Sigmoid colon (tissue), 7 donors: Measurements from ENCODE around the gene ARMH3. TPM values are rescaled to one million over a fixed set of nuclear protein-coding genes. Genes with fewer than 3 reads are reported as not detected.

ENCODE experiments used
- DNase-seq: peaks from one replicate; pipeline ENCODE4 v3.0.0-alpha.2; 2019
- H3K27ac ChIP-seq, 4 donors: fragments of 200-600 bp; sonication (generic); one replicate each; pipeline ENCODE4 v1.5.1; 2016 to 2019; ENCODE audit warnings: mild to moderate bottlenecking in 1 of 4
- H3K27me3 ChIP-seq, 3 donors: fragments of 200-600 bp; sonication (generic); one replicate each; pipeline ENCODE4 v1.5.1; 2019; ENCODE audit warnings: mild to moderate bottlenecking in 1 of 3
- H3K36me3 ChIP-seq, 4 donors: fragments of 200-600 bp; sonication (generic); one replicate each; pipeline ENCODE4 v1.5.1; 2016 to 2019
- H3K4me1 ChIP-seq, 4 donors: fragments of 200-600 bp; sonication (generic); one replicate each; pipeline ENCODE4 v1.5.1; 2017 to 2019
- H3K4me3 ChIP-seq, 4 donors: fragments of 200-600 bp; sonication (generic); one replicate each; pipeline ENCODE4 v1.5.1; 2017 to 2019; ENCODE audit warnings: mild to moderate bottlenecking in 2 of 4, moderate library complexity in 1 of 4
- H3K9me3 ChIP-seq, 4 donors: fragments of 200-600 bp in 3 of 4; sonication (generic) in 3 of 4; one replicate each; pipeline versions ENCODE4 v1.5.1 to v1.6.1; 2013 to 2019
- CTCF ChIP-seq, 4 experiments: fragments of 450-650 bp in 3 of 4; fragments of 200-600 bp in 1 of 4; IDR thresholded peaks; one replicate each; pipeline ENCODE4 v1.5.1; 2016 to 2019; ENCODE audit warnings: antibody characterized with exemption in 4 of 4, mild to moderate bottlenecking in 3 of 4, moderate library complexity in 2 of 4
- EP300 ChIP-seq, 4 donors: sonication (generic); formaldehyde crosslinking; IDR thresholded peaks; one replicate each; pipeline ENCODE4 v1.6.1; 2017; ENCODE audit warnings: antibody characterized with exemption in 4 of 4
- POLR2A ChIP-seq, 2 donors: fragments of 450-650 bp; IDR thresholded peaks; one replicate each; pipeline ENCODE4 v1.6.1; 2016; ENCODE audit warnings: antibody characterized with exemption in 2 of 2, mild to moderate bottlenecking in 2 of 2, moderate library complexity in 2 of 2
- POLR2AphosphoS5 ChIP-seq, 4 donors: sonication (generic); formaldehyde crosslinking; IDR thresholded peaks; one replicate each; pipeline ENCODE4 v1.6.1; 2017; ENCODE audit warnings: antibody characterized with exemption in 4 of 4
- WGBS, 2 donors: extraction: QIAGEN DNeasy Blood & Tissue Kit; methylation state at CpG; one replicate each; pipeline ENCODE4 v1.1.7; 2013; 5-methylcytosine and 5-hydroxymethylcytosine counted together
- intact Hi-C: fragments of 100-400 bp; cut with DNase I; formaldehyde crosslinking; loops from one replicate; pipeline ENCODE4 v1.15.1; 2023
- polyA plus RNA-seq, 3 donors: library from polyadenylated mRNA; stranded (reverse); fragments of 200-250 nt; gene quantifications; one replicate each; pipeline ENCODE4 v1.2.3, GENCODE V29; 2013
- total RNA-seq, 4 donors: library from RNA; depleted of rRNA; stranded (reverse); fragments of >200 nt; gene quantifications; one replicate each; pipeline ENCODE4 v1.1.0, GENCODE V29; 2016
- donor health status: healthy with polysubstance abuse.
- donor health status: Bipolar disorder and iron deficiency.
- donor health status: healthy.

The ARMH3 gene
- total and polyA plus RNA-seq, 7 donors, result 17.4 to 23.2 (median 19.1) TPM

- H3K27me3 ChIP-seq, result peaks cover 0 to 5% (median 0%) of the 10 kb centered on the region in 3 donors
- no peak overlapping the region for H3K27ac ChIP-seq
- intact Hi-C loops, result no loop called here
- H3K9me3 ChIP-seq, result no peaks in the 10 kb centered on the region
- no peaks in the 10 kb centered on the region for H3K4me1 ChIP-seq
- peaks cover 0 to 23% (median 2%) of the 10 kb centered on the region in 4 donors for H3K36me3 ChIP-seq
- DNase-seq, result no peak
- 88 to 94% methylated on average over 3 of the region's 3 CpGs for WGBS, 2 donors
- no peak overlapping the region for H3K4me3 ChIP-seq
- no peak for TF ChIP-seq CTCF (IDR thresholded peaks at IDR 0.05)
- TF ChIP-seq POLR2A (IDR thresholded peaks at IDR 0.05), result no peak
- no peak for TF ChIP-seq EP300 (IDR thresholded peaks at IDR 0.05)
- no peak for TF ChIP-seq POLR2AphosphoS5 (IDR thresholded peaks at IDR 0.05)
These were observed 205.2 kb downstream of the ARMH3 start for GRCh38 chr10:101850749-101851148.

DNA sequence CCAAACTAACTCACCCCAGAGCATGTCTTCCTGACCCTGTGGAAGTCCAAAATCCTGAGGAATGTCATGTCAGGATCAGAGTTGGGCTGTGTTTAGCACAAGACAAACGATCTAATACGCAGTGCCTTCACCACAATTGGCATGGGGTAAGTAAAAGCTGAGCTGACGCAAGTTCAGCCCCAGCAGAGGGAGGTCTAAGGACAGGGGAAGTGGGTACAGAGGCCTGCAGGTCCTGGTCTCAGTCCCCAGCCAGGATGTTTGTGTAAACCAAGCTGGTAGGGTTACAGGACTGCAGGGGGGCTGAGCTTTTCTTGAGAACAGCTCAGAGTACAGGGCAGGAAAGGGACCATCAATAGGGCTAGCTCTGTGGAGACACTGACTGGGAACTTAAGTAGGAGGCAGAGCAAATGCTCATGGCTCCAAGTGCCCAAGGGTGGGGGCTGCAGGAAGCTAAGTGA, 207.1 kb downstream of the ARMH3 start:
- Histone ChIP-seq H3K4me3 (no peak overlapping the region), H3K27ac (no peak overlapping the region), H3K36me3 (peaks cover 0 to 23% (median 2%) of the 10 kb centered on the region in 4 donors), H3K4me1 (peaks cover 0 to 5% (median 4%) of the 10 kb centered on the region in 4 donors), H3K9me3 (no peaks in the 10 kb centered on the region), H3K27me3 (peaks cover 0 to 5% (median 0%) of the 10 kb centered on the region in 3 donors)
- intact Hi-C loops, result no loop called here
- DNase-seq, result no peak
- 73 to 87% methylated on average over 3 of the region's 3 CpGs for WGBS, 2 donors
- no peak for TF ChIP-seq POLR2AphosphoS5 (IDR thresholded peaks at IDR 0.05)
- no peak for TF ChIP-seq EP300 (IDR thresholded peaks at IDR 0.05)
- no peak for TF ChIP-seq POLR2A (IDR thresholded peaks at IDR 0.05)
- TF ChIP-seq CTCF (IDR thresholded peaks at IDR 0.05), result no peak

- intact Hi-C loops, result no loop called here
- Histone ChIP-seq H3K36me3 (peaks cover 0 to 23% (median 2%) of the 10 kb centered on the region in 4 donors), H3K27me3 (peaks cover 0 to 5% (median 4%) of the 10 kb centered on the region in 3 donors), H3K4me1 (peaks cover 0 to 11% (median 10%) of the 10 kb centered on the region in 4 donors), H3K9me3 (no peaks in the 10 kb centered on the region), H3K4me3 (no peak overlapping the region), H3K27ac (no peak overlapping the region)
- WGBS, 2 donors, result 79 to 80% methylated on average over 4 of the region's 4 CpGs
- DNase-seq, result no peak
- TF ChIP-seq EP300 (IDR thresholded peaks at IDR 0.05) (no peak), POLR2AphosphoS5 (IDR thresholded peaks at IDR 0.05) (no peak), POLR2A (IDR thresholded peaks at IDR 0.05) (no peak), CTCF (IDR thresholded peaks at IDR 0.05) (no peak)
These were observed 207.6 kb downstream of the ARMH3 start for GRCh38 chr10:101848408-101848807.

GRCh38 chr10:101845893-101846292, 210.1 kb downstream of the ARMH3 start:
- peaks cover 0 to 21% (median 18%) of the 10 kb centered on the region in 4 donors for H3K4me1 ChIP-seq
- DNase-seq, result no peak
- H3K4me3 ChIP-seq, result no peak overlapping the region
- H3K36me3 ChIP-seq, result peaks cover 0 to 23% (median 2%) of the 10 kb centered on the region in 4 donors
- no peak overlapping the region for H3K27ac ChIP-seq
- peaks cover 0 to 5% (median 5%) of the 10 kb centered on the region in 3 donors for H3K27me3 ChIP-seq
- 93 to 97% methylated on average over 3 of the region's 3 CpGs for WGBS, 2 donors
- TF ChIP-seq POLR2AphosphoS5 (IDR thresholded peaks at IDR 0.05), result no peak
- no peak for TF ChIP-seq POLR2A (IDR thresholded peaks at IDR 0.05)
- TF ChIP-seq EP300 (IDR thresholded peaks at IDR 0.05), result no peak
- no peak for TF ChIP-seq CTCF (IDR thresholded peaks at IDR 0.05)
- H3K9me3 ChIP-seq, result no peaks in the 10 kb centered on the region
- intact Hi-C loops, result no loop called here
